CD4-positive, CD25-positive, alpha-beta regulatory T cell (primary cell): ENCODE measurements around the gene LBX2. TPM values are rescaled to one million over a fixed set of nuclear protein-coding genes. Genes with fewer than 3 reads are reported as not detected.

ENCODE experiments used
- ATAC-seq, 2 donors: fragments of 150-1000 bp; cut with Tn5 transposase; one replicate each; pipeline ENCODE4 v1.10.0; 2021; ENCODE audit warnings: low read depth in 2 of 2, moderate number of reproducible peaks in 2 of 2, moderate library complexity in 1 of 2
- DNase-seq, 3 donors: peaks; one replicate each; pipeline versions ENCODE4 v3.0.0 to v3.0.0-alpha.2; 2012 to 2022; ENCODE audit warnings: mixed read lengths in 1 of 3
- H3K27ac ChIP-seq: one replicate; pipeline ENCODE4 v1.7.0; 2013; ENCODE audit warnings: mild to moderate bottlenecking, low read length; ENCODE audit not compliant: insufficient read depth, poor library complexity, severe bottlenecking
- H3K27me3 ChIP-seq: one replicate; pipeline ENCODE4 v1.7.0; 2013; ENCODE audit warnings: low read length; ENCODE audit not compliant: control insufficient read depth, insufficient read depth
- H3K36me3 ChIP-seq: one replicate; pipeline ENCODE4 v1.7.0; 2013; ENCODE audit warnings: mild to moderate bottlenecking, low read length, moderate library complexity; ENCODE audit not compliant: control insufficient read depth, insufficient read depth
- H3K4me1 ChIP-seq: 2 replicates; pipeline ENCODE4 v1.7.0; 2013; ENCODE audit warnings: mild to moderate bottlenecking, low read length; ENCODE audit not compliant: insufficient read depth, control insufficient read depth, poor library complexity, severe bottlenecking
- H3K4me3 ChIP-seq: one replicate; pipeline ENCODE4 v1.7.0; 2013; ENCODE audit warnings: low read depth, mild to moderate bottlenecking, low read length, moderate library complexity
- H3K9me3 ChIP-seq, 2 experiments: 1 replicate in 1 of 2; 2 replicates in 1 of 2; pipeline ENCODE4 v1.7.0; 2013; ENCODE audit warnings: low read length in 2 of 2, mild to moderate bottlenecking in 1 of 2, moderate library complexity in 1 of 2; ENCODE audit not compliant: control insufficient read depth in 2 of 2
- H3K27ac Mint-ChIP-seq, 3 donors: one replicate each; pipeline ENCODE4 v1.8.0; 2020 to 2022; ENCODE audit warnings: mild to moderate bottlenecking in 3 of 3, mixed read lengths in 3 of 3, moderate library complexity in 2 of 3
- H3K27me3 Mint-ChIP-seq: one replicate; pipeline ENCODE4 v1.8.0; 2022; ENCODE audit warnings: mild to moderate bottlenecking, mixed read lengths
- H3K36me3 Mint-ChIP-seq: one replicate; pipeline ENCODE4 v1.8.0; 2020; ENCODE audit warnings: mixed read lengths
- H3K4me1 Mint-ChIP-seq, 4 donors: one replicate each; pipeline ENCODE4 v1.8.0; 2020 to 2022; ENCODE audit warnings: mixed read lengths in 4 of 4, mild to moderate bottlenecking in 1 of 4
- H3K4me3 Mint-ChIP-seq, 4 donors: one replicate each; pipeline ENCODE4 v1.8.0; 2020 to 2022; ENCODE audit warnings: mild to moderate bottlenecking in 4 of 4, mixed read lengths in 4 of 4, moderate library complexity in 3 of 4
- H3K9me3 Mint-ChIP-seq, 7 donors: one replicate each; pipeline ENCODE4 v1.8.0; 2020 to 2022; ENCODE audit warnings: mixed read lengths in 7 of 7, mild to moderate bottlenecking in 3 of 7, moderate library complexity in 2 of 7
- polyA plus RNA-seq, 4 donors: library from polyadenylated mRNA; unstranded; fragments of 300-500 nt; fragmentation: Illumina TruSeq; gene quantifications; one replicate each; pipeline ENCODE4 v1.2.3, GENCODE V29; 2021
- total RNA-seq: library from RNA; stranded (reverse); gene quantifications from one replicate; pipeline ENCODE4 v1.2.3, GENCODE V29; 2022

Gene LBX2
- total and polyA plus RNA-seq, 5 donors from 2014 or later = 0.16 to 0.40 TPM; not detected in 3

GRCh38 chr2:74505448-74506246 lies 6.2 kb upstream of the LBX2 start:
- ATAC-seq = no peak
- no peak overlapping the region for H3K27ac ChIP-seq
- Mint-ChIP-seq H3K27ac (no peak overlapping the region), H3K4me1 (peaks cover 9 to 70% (median 25%) of the 10 kb centered on the region in 4 donors), H3K4me3 (peak overlapping the region in 3 of 4 donors; percentile 64 to 100 (median 83)), H3K27me3 (peaks cover 54% of the 10 kb centered on the region), H3K9me3 (peaks cover 0 to 9% (median 0%) of the 10 kb centered on the region in 7 donors), H3K36me3 (peaks cover 26% of the 10 kb centered on the region)
- H3K27me3 ChIP-seq = peaks cover 6% of the 10 kb centered on the region
- H3K36me3 ChIP-seq = peaks cover 13% of the 10 kb centered on the region
- no peaks in the 10 kb centered on the region for H3K9me3 ChIP-seq
- H3K4me3 ChIP-seq = no peak overlapping the region
- no peak for DNase-seq
- H3K4me1 ChIP-seq = peaks cover 40% of the 10 kb centered on the region

GRCh38 chr2:74504591-74504990 lies 5.2 kb upstream of the LBX2 start:
- H3K4me1 Mint-ChIP-seq = peaks cover 5 to 80% (median 25%) of the 10 kb centered on the region in 4 donors
- Histone ChIP-seq H3K27me3 (peaks cover 3% of the 10 kb centered on the region), H3K4me1 (peaks cover 42% of the 10 kb centered on the region), H3K9me3 (no peaks in the 10 kb centered on the region), H3K36me3 (peaks cover 13% of the 10 kb centered on the region), H3K27ac (no peak overlapping the region), H3K4me3 (no peak overlapping the region)
- H3K27ac Mint-ChIP-seq = no peak overlapping the region
- peak overlapping the region; percentile 44 to 86 (median 78) for H3K4me3 Mint-ChIP-seq
- H3K27me3 Mint-ChIP-seq = peaks cover 64% of the 10 kb centered on the region
- H3K9me3 Mint-ChIP-seq = peaks cover 0 to 7% (median 0%) of the 10 kb centered on the region in 7 donors
- ATAC-seq (no peak), DNase-seq (no peak)
- peaks cover 26% of the 10 kb centered on the region for H3K36me3 Mint-ChIP-seq

GRCh38 chr2:74503506-74504475 lies 4.4 kb upstream of the LBX2 start:
- ATAC-seq (no peak), DNase-seq (no peak)
- Mint-ChIP-seq H3K4me3 (peak overlapping the region; percentile 68 to 86 (median 82)), H3K27ac (peak overlapping the region in 1 of 3 donors; percentile 56), H3K4me1 (peaks cover 5 to 84% (median 28%) of the 10 kb centered on the region in 4 donors), H3K9me3 (peaks cover 0 to 7% (median 0%) of the 10 kb centered on the region in 7 donors), H3K27me3 (peaks cover 68% of the 10 kb centered on the region), H3K36me3 (peaks cover 26% of the 10 kb centered on the region)
- Histone ChIP-seq H3K4me3 (no peak overlapping the region), H3K27me3 (peaks cover 2% of the 10 kb centered on the region), H3K4me1 (peaks cover 50% of the 10 kb centered on the region), H3K27ac (no peak overlapping the region), H3K36me3 (peaks cover 13% of the 10 kb centered on the region), H3K9me3 (no peaks in the 10 kb centered on the region)

GRCh38 chr2:74502720-74503505 lies 3.5 kb upstream of the LBX2 start:
- DNase-seq = peak in 1 of 3 donors; percentile 75
- H3K27me3 Mint-ChIP-seq = peaks cover 69% of the 10 kb centered on the region
- H3K4me3 Mint-ChIP-seq = peak overlapping the region; percentile 68 to 84 (median 82)
- H3K4me1 ChIP-seq = peaks cover 51% of the 10 kb centered on the region
- H3K4me1 Mint-ChIP-seq = peaks cover 5 to 85% (median 34%) of the 10 kb centered on the region in 4 donors
- peaks cover 0 to 5% (median 0%) of the 10 kb centered on the region in 7 donors for H3K9me3 Mint-ChIP-seq
- H3K27me3 ChIP-seq = peaks cover 2% of the 10 kb centered on the region
- H3K36me3 Mint-ChIP-seq = peaks cover 26% of the 10 kb centered on the region
- peaks cover 13% of the 10 kb centered on the region for H3K36me3 ChIP-seq
- H3K27ac Mint-ChIP-seq = peak overlapping the region in 1 of 3 donors; percentile 56
- no peak for ATAC-seq
- no peak overlapping the region for H3K27ac ChIP-seq
- peak overlapping the region; percentile 32 for H3K4me3 ChIP-seq
- no peaks in the 10 kb centered on the region for H3K9me3 ChIP-seq

- no peak for DNase-seq
Measured at GRCh38 chr2:74502147-74502719, 2.8 kb upstream of the LBX2 start.

GRCh38 chr2:74501335-74502071 lies 2.1 kb upstream of the LBX2 start:
- Mint-ChIP-seq H3K27me3 (peaks cover 62% of the 10 kb centered on the region), H3K4me3 (peak overlapping the region; percentile 67 to 83 (median 78)), H3K27ac (no peak overlapping the region), H3K36me3 (peaks cover 20% of the 10 kb centered on the region), H3K9me3 (peaks cover 0 to 1% (median 0%) of the 10 kb centered on the region in 7 donors), H3K4me1 (peaks cover 0 to 79% (median 26%) of the 10 kb centered on the region in 4 donors)
- no peak overlapping the region for H3K27ac ChIP-seq
- DNase-seq (no peak), ATAC-seq (no peak)
- no peaks in the 10 kb centered on the region for H3K9me3 ChIP-seq
- peaks cover 13% of the 10 kb centered on the region for H3K36me3 ChIP-seq
- no peak overlapping the region for H3K4me3 ChIP-seq
- peaks cover 2% of the 10 kb centered on the region for H3K27me3 ChIP-seq
- peaks cover 47% of the 10 kb centered on the region for H3K4me1 ChIP-seq

More at GRCh38 chr2:74502147-74502719, 2.8 kb upstream of the LBX2 start:
- Histone ChIP-seq H3K27ac (no peak overlapping the region), H3K36me3 (peaks cover 13% of the 10 kb centered on the region), H3K4me1 (peaks cover 53% of the 10 kb centered on the region), H3K4me3 (no peak overlapping the region), H3K9me3 (no peaks in the 10 kb centered on the region), H3K27me3 (peaks cover 2% of the 10 kb centered on the region)
- peak overlapping the region; percentile 68 to 83 (median 78) for H3K4me3 Mint-ChIP-seq
- no peak for ATAC-seq
- H3K27me3 Mint-ChIP-seq = peaks cover 63% of the 10 kb centered on the region
- peaks cover under 1 to 86% (median 31%) of the 10 kb centered on the region in 4 donors for H3K4me1 Mint-ChIP-seq
- no peak overlapping the region for H3K27ac Mint-ChIP-seq
- H3K36me3 Mint-ChIP-seq = peaks cover 23% of the 10 kb centered on the region
- H3K9me3 Mint-ChIP-seq = peaks cover 0 to 2% (median 0%) of the 10 kb centered on the region in 7 donors
